Epithelial cell of prostate (primary cell): ENCODE results near the gene CSAD.
"Not testable (repeated sequence)": the region's sequence is repeated elsewhere in the genome, so short reads cannot be mapped to it uniquely, and the experiment has no call there.

Experiments used
- DNase-seq: peaks from one replicate; pipeline ENCODE4 v3.0.0-alpha.2; 2011; ENCODE audit warnings: low read depth, low spot score
- H3K27ac ChIP-seq: fragments of 450-650 bp; 2 replicates; pipeline ENCODE4 v1.5.1; 2017; ENCODE audit warnings: mild to moderate bottlenecking

The CSAD gene

DNA sequence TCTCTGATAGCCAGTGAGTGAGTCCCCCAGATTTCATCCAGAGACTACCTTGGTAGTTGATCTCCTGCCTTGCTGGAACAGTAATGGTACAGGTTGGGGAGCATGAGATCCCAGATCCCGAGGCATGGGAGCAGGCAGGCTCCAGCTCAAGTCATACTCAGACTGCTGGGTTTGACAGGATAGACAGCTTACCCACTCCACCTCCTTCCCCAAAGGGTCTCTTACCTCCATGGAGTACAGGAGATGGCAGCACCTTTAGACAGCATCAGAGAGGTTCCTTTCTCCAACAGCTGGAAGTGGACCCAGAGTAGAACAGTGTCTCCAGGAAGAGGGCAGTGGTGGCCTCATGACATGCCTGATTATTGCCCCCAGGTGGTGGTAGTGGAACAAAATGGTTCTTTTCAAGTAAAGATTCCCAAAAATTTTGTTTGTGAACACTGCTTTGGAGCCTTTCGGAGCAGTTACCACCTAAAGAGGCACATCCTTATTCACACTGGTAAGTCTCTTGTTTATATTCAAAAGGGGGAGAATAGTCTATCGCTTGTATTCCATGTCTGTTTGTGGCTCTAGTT, 4.9 kb upstream of the CSAD start:
- H3K27ac ChIP-seq, result no peak overlapping the region
- no peak for DNase-seq

DNA sequence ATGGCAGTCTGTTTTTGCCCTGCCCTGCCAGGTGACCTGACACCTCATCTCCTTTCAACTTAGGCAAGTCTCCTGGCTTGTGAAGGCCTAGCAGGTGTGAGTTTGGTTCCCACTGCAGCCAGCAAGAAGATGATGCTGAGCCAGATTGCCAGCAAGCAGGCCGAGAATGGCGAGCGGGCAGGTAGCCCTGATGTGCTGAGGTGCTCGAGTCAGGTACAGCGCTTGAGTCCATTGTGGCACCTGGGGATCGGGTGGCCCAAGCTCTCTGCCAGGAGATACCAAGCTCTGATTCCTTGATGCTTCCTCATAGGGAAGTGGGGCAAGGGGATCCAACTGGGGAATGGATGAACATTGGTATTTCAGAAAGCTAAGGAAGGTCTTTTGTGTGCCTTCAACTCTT, 4.1 kb upstream of the CSAD start:
- DNase-seq, result no peak
- no peak overlapping the region for H3K27ac ChIP-seq

DNA sequence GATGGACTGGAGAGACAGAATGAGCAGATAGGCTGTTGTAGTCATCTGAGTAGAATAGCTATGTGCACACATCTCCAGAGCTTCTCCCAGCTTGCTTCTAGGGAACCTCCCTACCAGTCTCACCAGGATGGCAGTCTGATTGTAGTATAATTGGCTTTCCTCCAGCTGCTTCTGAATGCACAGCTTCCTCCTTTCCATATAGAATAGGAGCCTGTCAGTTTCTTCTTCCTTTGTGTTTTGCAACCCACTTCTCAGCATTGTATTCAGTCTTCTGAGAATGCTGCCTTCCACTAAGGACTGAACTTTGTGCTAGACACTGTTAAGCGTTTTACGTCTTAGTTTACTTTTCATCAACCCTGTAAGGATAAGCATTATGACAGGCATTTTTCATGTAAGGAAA, 2.2 kb upstream of the CSAD start:
- H3K27ac ChIP-seq, result no peak overlapping the region
- DNase-seq, result no peak

DNA sequence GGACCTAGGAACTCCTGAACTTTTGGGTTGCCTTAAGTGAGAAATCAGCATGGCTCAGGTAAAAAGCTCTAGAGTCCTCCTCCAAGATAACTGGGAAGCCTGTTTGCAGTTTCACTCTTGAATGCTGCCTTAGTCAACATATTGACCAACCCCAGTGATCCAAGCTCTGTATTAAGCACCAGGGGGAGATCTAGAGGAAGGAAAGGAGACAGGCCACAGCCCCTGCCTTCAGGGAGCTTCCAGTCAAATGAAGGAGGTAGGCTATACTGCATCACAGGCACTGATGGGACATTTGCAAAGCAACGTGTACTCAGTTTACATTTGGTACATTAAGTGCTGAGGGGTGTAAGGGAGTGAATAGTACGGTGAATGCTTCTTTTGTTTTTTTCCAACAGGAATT, 1.2 kb upstream of the CSAD start:
- DNase-seq, result no peak
- H3K27ac ChIP-seq, result no peak overlapping the region

DNA sequence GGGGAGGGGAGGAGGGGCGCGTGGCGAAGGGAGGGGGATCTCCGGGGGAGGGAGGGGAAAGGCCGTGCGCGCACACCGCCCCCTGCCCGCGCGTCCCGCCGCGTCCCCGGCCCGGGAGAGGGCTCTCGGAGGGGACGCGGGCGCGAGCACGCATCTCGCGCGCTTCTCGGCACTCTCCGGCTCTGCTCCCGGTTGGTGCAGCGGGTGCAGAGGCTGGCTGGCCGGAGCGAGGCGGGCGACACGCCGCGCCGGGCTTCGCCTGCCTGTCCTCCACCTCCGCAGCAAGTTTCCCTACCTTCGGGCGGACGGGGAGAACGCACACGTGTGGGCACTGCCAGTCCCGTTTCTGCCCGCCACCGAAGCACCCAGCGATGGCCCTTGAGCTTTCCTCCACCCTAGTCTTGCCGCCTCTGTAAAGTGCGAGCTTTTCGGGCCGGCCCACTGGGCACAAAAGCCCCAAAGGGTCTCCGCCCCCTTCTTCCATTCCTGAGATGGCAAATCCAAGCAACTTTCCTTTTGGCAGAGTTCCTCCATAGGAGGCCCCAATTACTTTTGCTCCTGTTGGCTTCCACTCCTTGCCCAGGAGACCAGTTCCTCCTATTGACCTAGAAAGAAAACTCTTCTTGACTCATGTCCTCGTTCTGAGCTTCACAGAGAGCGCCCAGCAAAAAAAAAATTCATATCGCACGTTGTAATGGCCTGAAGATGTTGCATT, 363 bp upstream of the CSAD start:
- DNase-seq, result no peak
- H3K27ac ChIP-seq, result peak overlapping the region; percentile 88

DNA sequence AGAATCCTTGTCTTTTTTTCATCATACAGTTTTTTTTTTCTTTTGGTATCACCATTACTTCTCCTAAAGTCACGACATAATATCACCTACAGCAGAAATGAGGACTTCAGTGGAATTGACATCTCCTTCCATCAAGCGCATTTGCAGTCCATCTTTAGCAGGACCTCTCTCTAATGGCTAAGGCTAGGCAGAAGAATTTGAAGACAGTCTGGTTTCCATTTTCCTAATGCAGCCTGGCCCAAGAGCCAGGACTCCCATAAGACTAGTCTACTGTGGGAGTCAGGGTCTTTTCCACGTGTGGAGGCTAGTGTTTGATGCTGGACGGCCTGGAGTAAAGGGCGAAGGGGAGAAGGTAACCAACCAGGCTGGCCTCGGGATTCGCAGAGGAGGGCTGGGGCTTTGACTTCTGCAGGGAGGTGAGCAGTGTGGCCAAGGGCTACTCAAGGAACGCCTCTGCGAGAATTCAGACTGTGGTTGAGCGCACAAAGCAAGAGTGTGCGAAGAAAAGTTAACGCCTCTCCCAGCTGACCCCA, 972 bp downstream of the CSAD start:
- peak overlapping the region; percentile 88 for H3K27ac ChIP-seq
- DNase-seq, result no peak

DNA sequence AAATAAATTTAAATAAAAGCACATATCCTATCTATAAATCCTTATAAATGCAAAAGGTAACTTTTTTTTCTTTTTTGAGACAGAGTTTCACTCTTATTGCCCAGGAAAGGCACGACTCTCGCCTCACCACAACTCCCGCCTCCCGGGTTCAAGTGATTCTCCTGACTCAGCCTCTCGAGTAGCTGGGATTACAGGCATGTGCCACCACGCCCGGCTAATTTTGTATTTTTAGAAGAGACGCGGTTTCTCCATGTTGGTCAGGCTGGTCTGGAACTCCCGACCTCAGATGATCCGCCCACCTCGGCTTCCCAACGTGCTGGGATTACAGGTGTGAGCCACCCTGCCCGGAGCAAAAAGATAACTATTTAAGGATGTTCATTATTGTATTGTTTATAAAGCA, 1.9 kb downstream of the CSAD start:
- not testable (repeated sequence) for DNase-seq, H3K27ac ChIP-seq

DNA sequence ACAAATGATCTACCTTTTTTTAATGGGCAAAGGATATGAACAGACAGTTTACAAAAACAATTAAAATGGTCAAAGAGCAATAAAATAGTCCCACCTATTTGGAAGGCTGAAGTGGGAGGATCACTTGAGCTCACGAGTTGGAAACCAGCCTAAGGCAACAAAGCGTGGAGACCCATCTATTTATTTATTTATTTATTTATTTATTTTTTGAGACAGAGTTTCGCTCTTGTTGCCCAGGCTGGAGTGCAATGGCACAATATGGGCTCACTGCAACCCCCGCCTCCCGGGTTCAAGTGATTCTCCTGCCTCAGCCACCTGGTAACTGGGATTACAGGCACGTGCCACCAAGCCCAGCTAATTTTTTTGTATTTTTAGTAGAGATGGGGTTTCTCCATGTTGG, 3.3 kb downstream of the CSAD start:
- not testable (repeated sequence) for H3K27ac ChIP-seq, DNase-seq

DNA sequence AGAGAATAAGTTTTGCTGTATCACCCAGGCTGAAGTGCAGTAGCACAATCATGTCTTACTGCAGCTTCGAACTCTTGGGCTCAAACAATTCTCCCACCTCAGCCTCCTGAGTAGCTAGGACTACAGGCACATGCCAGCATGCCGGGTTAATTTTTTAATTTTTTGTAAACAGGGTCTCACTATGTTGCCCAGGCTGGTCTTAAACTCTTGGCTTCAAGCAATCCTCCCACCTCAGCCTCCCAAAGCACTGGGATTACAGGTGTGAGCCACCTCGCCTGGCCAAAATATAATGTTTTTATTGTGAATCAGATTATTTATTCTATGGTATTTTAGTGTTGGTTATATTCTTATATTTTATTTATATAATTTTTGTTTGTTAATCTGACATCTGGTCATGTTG, 4.0 kb downstream of the CSAD start:
- DNase-seq, result no peak

DNA sequence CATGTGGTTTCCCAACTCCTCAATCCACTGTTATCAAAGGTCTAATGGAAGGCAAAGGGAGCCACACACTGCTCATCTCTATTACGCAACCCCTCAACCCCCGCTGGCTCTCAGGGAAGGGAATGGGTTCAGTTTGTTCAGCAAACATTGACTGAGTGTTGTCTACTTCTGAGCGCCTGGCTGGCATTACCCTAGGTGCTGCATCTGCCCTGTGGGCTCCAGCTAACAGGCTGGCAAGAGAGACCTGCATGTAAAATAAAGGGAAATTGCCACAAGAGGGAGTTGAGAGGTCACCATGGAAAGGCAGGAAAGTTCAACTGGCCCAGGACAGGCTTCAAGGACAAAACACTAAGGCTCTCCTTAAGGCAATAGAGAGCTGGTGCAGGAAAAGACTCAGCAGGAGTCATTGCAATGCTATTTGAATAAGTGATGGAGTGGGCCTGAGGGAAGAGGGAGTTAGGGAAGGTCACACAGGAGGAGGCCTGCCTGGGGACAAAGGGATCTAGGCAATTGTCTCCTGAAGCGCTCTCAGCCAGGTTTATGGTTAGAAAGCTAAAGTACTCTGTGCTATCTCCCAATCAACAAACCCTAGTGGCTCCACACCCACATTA, 5.7 kb downstream of the CSAD start:
- peak overlapping the region; percentile 6 for H3K27ac ChIP-seq
- DNase-seq, result no peak

More for the DNA sequence above, 4.0 kb downstream of the CSAD start:
- no peak overlapping the region for H3K27ac ChIP-seq

DNA sequence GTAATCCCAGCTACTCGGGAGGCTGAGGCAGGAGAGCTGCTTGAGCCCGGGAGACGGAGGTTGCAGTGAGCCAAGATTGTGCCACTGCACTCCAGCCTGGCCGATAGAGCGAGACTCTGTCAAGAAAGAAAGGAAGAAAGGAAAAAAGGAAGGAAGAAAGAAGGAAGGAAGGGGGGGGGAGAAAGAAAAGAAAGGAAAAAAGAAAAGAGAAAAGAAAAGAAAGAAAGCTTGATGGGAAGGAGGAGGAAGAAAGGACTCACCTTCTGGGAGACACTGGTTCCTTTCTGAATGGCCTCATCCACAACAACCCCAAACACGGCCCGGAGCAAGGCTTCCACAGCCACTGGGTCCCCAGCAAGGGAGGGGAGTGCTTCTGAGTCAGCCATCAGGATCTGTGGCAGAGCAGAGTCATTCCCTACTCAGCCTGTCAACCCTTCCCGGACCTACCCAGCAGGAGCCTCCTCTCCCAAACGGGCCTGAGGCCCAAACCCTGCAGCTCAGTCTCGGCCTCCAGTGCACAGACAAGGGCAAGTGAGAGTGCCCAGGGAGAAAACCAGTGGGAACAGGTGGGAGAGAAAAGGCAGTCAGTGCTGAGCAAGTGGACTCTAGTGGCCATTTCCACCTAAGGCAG, 7.5 kb downstream of the CSAD start:
- H3K27ac ChIP-seq, result no peak overlapping the region
- no peak for DNase-seq

DNA sequence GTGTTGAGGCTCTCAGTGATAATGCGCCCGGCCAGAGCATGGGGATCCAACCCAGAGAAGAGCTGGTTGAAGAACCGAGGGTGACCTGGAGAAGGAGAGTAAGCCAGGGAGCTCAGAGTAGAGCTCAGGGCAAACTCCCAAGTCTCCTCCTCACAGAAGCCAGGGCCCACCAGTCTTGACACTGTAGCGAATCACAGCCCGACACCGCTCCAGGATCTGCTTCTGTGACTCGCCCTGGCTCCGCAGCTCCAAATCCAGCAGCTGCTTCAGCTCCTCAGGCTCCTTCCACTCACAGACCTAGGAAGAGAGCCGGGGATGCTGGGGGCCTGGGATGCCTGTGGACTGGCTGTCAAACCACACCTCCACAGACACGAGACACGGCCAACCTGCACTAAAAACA, 8.4 kb downstream of the CSAD start:
- no peak for DNase-seq
- H3K27ac ChIP-seq, result no peak overlapping the region

DNA sequence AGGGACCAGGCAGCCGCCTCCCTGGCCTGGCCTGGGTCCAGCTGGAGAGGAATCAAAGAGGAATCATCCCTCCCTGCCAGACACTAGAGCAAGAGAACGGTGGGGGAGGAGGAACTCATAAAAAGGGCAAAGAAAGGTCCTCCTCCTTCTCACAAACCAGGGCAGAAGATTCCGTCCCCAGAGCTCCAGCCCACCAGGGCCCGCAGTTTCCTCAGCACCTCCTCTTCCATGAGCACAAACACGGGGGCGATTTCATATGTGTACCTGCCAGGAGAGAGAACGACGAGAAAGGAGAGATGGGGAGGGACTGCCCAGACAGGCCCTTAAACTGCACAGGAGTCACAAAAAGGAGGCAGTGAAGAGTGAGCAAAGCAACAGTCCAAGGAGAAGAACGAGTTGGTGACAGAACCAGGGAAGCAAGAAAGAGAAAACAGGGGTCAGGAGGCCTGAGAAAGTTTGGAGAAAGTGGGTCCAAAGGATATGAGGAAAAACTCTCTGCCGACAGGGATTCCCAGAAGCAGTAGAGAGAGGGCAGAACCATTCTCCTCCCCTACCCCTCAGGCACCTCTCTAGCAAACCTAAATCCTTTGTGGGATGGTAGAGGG, 8.9 kb downstream of the CSAD start:
- H3K27ac ChIP-seq, result no peak overlapping the region
- DNase-seq, result no peak

DNA sequence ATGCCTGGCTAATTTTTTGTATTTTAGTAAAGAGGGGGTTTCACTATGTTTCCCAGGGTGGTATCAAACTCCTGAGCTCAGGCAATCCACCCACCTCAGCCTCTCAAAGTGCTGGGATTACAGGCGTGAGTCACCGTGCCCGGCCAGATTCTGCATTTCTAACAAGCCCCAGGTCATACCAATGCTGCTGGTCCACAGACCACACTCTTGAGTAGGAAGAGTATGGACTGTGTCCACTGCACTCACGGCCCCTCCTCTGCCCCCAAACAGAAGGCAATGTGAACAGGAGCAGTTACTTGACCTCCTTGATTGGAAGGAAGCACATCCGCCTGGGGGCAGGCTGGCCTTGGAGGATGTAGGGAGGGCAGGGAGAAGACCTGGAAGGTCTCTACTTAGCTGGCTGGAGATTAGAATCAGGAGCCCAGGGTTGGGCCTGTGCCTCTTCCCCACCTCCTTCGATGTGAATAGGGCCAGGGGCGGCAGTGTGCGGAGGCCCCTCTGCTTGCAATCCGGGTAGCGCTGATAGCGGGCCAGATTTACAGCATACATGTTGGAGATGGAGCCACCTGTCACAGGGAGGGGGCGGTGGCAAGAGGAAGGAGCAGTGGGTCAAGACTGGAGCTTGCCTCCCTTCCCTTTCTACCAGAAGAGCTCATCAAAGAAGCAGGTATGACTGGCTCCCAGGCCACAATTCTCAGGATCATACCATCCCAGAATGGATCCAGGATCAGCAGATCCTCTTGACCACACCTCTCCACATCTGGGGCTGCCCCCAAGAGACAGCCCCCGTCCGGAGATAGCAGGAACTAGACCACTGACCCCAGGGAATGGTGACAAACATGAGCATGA, 9.6 kb downstream of the CSAD start:
- no peak overlapping the region for H3K27ac ChIP-seq
- DNase-seq, result no peak

DNA sequence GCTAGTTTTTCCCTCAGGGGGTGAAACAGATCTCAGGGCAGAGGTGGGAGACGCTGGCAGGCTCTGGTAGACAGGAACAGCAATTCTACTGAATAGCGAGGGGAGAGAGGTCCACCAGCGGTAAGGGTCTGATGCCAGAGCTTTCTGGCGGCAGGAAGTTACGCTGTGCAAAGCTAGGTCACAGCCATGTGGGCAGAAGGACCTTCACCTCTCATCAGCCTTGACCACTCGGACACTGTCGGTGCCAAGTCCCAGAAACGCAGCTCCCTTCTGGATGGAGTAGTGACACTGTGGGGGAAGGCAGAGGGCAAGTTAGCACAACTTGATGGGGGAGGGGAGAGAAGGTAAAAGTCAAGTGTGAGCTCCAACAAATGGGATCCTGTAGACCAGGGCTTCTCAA, 10.5 kb downstream of the CSAD start:
- H3K27ac ChIP-seq, result no peak overlapping the region
- no peak for DNase-seq

DNA sequence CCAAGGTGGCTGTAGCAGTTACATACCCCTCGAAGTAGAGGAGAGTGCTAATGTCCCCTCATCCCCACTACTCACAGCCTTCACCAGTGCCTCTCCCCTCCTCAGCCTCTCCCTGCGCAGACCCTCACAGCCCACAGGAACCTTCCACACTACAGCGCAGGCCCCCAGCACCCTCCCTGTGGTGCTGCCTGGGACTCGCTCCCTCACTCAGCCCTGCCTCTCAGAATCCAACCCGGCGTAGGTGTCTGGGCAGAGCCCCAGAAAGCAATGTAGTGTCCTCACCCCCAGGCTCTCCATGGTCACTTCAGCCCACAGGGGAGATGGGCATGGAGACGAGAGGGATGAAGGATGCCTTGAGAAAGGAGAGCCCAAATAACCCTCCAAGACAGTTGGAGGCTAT, 11.1 kb downstream of the CSAD start:
- H3K27ac ChIP-seq, result no peak overlapping the region
- DNase-seq, result no peak

DNA sequence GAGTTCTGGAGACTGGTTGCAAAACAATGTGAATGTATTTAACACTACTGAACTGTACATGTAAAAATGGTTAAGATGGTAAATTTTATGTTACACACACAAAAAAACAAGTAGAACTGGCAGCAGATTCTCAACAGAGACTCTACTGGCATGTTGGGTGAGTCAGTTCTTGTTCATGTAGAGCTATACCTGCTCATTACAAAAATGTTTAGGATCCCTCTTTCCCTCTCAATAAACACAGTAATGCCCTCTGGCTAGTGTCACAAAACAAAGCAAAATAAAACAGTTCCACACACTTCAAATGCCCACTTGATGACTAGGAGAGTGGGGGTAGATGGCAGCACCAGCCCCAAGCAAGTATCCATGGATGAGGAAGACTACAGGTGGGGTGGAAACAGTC, 13.9 kb downstream of the CSAD start:
- DNase-seq, result no peak
- no peak overlapping the region for H3K27ac ChIP-seq

DNA sequence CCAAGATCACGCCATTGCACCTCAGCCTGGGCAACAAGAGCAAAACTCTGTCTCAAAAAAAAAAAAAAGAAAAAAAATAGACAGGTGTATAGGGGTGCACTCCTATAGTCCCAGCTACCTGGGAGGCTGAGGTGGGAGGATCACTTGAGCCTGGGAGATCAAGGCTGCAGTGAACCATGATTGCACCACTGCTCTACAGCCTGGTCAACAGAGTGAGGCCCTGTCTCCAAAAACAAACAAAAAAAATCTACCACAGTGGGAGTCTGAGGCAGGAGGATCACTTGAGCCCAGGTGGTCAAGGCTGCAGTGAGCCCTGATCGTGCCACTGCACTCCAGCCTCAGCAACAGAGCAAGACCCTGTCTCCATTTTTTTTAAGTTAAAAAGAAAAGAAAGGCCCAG, 17.7 kb downstream of the CSAD start:
- not testable (repeated sequence) for H3K27ac ChIP-seq, DNase-seq

DNA sequence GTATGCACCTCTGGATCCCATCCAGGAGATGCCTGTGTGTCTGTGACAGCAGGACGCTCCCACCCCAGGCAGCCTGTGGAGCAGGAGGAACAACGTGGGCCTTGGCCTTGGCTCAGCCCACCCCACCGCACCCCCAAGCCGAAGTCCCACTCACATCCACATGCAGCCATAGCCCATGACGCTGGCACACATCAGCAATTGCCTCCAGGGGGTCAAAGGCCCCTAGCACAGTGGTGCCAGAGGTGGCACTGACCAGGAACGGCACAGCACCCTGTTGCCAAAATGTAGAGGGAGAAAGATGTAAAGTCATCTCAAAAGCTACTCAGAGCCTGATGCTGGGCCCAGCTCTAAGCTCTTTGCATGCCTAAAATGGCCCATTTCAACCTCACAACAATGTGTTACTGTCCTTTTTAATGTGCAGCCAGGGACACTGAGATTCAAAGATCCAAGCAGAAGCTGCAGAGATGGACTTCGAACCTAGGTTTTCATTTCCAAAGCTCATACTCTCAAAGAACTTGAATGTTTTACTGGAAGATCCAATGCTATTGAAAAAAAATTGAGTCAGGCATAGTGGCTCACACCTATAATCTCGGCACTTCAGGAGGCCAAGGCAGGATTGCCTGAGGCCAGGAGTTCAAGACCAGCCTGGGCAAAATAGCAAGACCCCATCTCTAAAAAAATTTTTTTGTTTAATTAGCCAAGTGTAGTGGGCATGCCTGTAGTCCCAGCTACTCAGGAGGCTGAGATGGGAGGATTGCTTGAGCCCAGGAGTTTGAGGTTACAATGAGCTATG, 19.4 kb downstream of the CSAD start:
- H3K27ac ChIP-seq, result no peak overlapping the region
- DNase-seq, result no peak
